ENCODE measurements around the gene FBXL16.

The FBXL16 gene

DNA sequence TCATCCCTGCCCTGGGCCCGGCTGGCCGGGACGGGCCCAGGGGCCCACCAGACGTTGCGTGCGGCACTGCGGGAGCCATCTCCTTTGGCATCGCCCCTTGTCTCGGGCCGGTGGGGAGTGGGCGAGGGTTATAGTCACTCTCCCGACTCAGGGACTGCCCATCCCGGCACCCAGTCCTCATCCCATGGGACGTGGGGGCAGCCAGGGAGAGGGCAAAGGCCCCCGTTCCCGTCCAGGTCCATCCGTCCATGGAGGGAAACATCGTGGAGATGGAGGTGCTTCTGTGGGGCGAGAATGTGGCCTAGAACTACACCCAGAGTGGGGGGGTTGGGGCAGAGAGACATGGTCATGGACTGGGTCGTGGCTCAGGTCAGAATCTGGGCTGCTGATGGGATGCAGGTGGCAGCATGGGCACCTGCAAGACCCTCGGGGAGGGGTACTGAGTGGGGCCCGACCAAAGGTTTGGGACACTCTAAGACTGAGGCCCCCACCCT is 58.9 kb downstream of the FBXL16 start:
- DNase-seq: no peak
- TF ChIP-seq, protein P1, sequence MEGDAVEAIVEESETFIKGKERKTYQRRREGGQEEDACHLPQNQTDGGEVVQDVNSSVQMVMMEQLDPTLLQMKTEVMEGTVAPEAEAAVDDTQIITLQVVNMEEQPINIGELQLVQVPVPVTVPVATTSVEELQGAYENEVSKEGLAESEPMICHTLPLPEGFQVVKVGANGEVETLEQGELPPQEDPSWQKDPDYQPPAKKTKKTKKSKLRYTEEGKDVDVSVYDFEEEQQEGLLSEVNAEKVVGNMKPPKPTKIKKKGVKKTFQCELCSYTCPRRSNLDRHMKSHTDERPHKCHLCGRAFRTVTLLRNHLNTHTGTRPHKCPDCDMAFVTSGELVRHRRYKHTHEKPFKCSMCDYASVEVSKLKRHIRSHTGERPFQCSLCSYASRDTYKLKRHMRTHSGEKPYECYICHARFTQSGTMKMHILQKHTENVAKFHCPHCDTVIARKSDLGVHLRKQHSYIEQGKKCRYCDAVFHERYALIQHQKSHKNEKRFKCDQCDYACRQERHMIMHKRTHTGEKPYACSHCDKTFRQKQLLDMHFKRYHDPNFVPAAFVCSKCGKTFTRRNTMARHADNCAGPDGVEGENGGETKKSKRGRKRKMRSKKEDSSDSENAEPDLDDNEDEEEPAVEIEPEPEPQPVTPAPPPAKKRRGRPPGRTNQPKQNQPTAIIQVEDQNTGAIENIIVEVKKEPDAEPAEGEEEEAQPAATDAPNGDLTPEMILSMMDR (IDR thresholded peaks at IDR 0.05): no peak
- Mint-ChIP-seq H3K27ac (no peak overlapping the region), H3K9me3 (no peaks in the 10 kb centered on the region), H3K4me1 (peaks cover 34% of the 10 kb centered on the region), H3K36me3 (ENCODE audit: low read depth) (peaks cover 6% of the 10 kb centered on the region), H3K27me3 (ENCODE audit: low read depth, poor library complexity) (peaks cover 18% of the 10 kb centered on the region), H3K4me3 (no peak overlapping the region)

DNA sequence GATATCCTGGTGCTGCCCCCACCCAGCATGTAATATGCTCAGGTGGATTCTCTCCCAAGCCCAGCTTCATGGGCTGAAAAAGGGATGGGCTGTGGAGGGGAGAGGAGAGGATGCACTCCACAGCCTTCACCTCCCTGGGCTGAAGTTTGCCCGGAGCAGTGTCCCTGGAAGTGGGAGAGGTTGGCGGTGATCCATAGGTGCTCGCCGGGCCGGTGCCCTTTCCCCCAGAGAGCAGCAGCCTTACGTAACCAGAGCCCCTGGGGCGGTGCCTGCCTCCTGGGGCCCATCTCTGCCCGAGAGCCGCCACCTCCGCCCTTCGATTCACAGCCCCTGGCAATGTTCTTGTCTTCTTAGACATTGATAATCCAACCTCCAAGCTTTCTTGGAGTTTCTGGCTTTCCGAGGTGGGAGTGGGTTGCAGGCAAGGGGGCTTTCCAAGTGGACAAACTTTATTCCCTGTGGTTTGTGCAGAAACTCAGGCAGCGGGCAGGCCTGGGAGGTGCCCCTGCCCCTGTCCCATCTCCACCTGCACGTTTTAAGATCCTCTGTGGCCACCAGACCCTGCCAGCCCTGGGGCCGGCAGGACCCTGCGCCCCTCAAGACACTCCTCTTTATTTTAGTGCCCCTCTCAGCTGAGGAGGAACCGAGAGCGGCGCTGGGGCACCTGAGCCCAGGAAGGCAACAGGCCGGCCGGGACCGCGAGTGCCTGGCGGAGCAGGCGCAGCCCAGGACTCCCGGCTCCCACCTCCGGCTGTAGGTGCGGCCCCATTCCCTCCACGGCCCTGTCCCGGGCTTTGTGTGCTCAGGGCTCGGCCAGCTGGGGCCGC is 59.5 kb downstream of the FBXL16 start:
- H3K9me3 Mint-ChIP-seq: no peaks in the 10 kb centered on the region
- no peak overlapping the region for H3K4me3 Mint-ChIP-seq
- H3K4me1 Mint-ChIP-seq: peaks cover 34% of the 10 kb centered on the region
- peak overlapping the region; percentile 64 for H3K27ac Mint-ChIP-seq
- DNase-seq: no peak
- TF ChIP-seq, protein P1 (IDR thresholded peaks at IDR 0.05): no peak
- peaks cover 6% of the 10 kb centered on the region for H3K36me3 Mint-ChIP-seq (ENCODE audit: low read depth)
- H3K27me3 Mint-ChIP-seq (ENCODE audit: low read depth, poor library complexity): peaks cover 18% of the 10 kb centered on the region

DNA sequence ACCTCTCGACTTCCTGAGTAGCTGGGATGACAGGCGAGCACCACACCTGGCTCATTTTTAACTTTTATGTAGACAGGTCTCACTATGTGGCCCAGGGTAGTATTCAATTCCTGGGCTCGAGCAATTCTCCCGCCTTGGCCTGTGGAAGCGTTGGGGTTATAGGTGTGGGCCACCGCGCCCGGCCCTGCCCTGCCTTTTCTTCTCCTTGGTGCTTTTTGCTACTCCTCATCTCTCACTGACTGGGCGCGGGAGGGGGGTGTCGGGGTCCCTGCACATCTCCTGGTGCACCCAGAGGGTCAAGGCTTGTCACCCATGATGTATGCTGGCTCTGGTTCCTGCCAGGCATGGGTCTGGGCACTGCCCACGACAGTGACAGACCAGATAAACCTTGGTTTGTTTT is 61.0 kb downstream of the FBXL16 start:
- no peak overlapping the region for H3K4me3 Mint-ChIP-seq
- TF ChIP-seq, protein P1 (IDR thresholded peaks at IDR 0.05): no peak
- peaks cover 38% of the 10 kb centered on the region for H3K4me1 Mint-ChIP-seq
- no peaks in the 10 kb centered on the region for H3K9me3 Mint-ChIP-seq
- DNase-seq: no peak
- peaks cover 6% of the 10 kb centered on the region for H3K36me3 Mint-ChIP-seq (ENCODE audit: low read depth)
- H3K27ac Mint-ChIP-seq: no peak overlapping the region
- peaks cover 18% of the 10 kb centered on the region for H3K27me3 Mint-ChIP-seq (ENCODE audit: low read depth, poor library complexity)

DNA sequence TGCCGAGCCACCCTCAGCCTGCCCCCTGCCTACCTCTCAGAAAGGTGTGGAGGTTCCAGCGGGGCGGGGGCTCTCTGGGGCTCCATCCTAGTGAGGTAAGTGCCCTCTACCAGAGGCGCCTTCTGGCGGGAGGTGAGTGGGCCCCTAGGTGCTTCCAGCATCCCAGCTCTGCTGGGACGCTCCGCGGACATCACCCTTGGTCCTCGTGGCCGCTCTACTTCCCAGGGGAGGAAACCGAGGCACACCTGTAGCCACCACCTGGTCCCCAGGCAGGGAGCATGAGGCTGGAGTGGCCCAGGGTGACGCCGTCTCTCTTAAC is 62.6 kb downstream of the FBXL16 start:
- TF ChIP-seq, protein P1 (IDR thresholded peaks at IDR 0.05): no peak
- H3K4me1 Mint-ChIP-seq: peaks cover 46% of the 10 kb centered on the region
- peaks cover 18% of the 10 kb centered on the region for H3K27me3 Mint-ChIP-seq (ENCODE audit: low read depth, poor library complexity)
- peak overlapping the region; percentile 77 for H3K4me3 Mint-ChIP-seq
- H3K27ac Mint-ChIP-seq: no peak overlapping the region
- DNase-seq: no peak
- H3K36me3 Mint-ChIP-seq (ENCODE audit: low read depth): peaks cover 6% of the 10 kb centered on the region
- H3K9me3 Mint-ChIP-seq: no peaks in the 10 kb centered on the region

All from nephron progenitor cell (in vitro differentiated cells).